ENCODE data around the gene ATG2A. TPM values are rescaled to one million over a fixed set of nuclear protein-coding genes. Genes with fewer than 3 reads are reported as not detected.
A peak's percentile ranks its signal among the peaks of the same experiment; 100 is the strongest.

Gene ATG2A
- total and polyA plus RNA-seq, 9 of the 15 experiments (the other 6 are each of a cell fraction or from before 2014, with no cell fraction given), result 0.25 to 45.9 (median 5.2) TPM

GRCh38 chr11:64903291-64903833 lies 13.6 kb downstream of the ATG2A start:
- no peak for ATAC-seq
- H3K4me2 ChIP-seq (ENCODE audit: insufficient read depth, low read length), result no peak overlapping the region
- ChIA-PET POLR2A (interaction anchor here (0.6 to 1.0 kb wide), 3 partner anchors 8 to 60 kb away, joined by 3 read pairs; no protein-coding TSS in a partner anchor), CTCF (ENCODE audit: low intra/inter-chr PET ratio) (no interaction called here)
- H3K4me1 ChIP-seq (replicated peaks in 1 of 2; ENCODE audit: control insufficient read depth in 2 of 2, insufficient read depth in 2 of 2, low read length in 2 of 2), result peaks cover 0 to 17% of the 10 kb centered on the region in 2 experiments; a peak in 3 of 5 replicates
- H3K4me3 ChIP-seq, result no peak overlapping the region
- no peak for TF ChIP-seq LEF1 (IDR thresholded peaks at IDR 0.05)
- peak; percentile 30; the same call in 1 of the 2 replicates for TF ChIP-seq POLR2G (IDR thresholded peaks at IDR 0.05; ENCODE audit: low read depth, low read length)
- H3K9ac ChIP-seq (ENCODE audit: insufficient read depth in 1 of 2, low read depth in 2 of 2, low read length in 2 of 2), result peak overlapping the region in 1 of 2 experiments; percentile 52; a peak in 1 of 4 replicates
- WGBS (ENCODE audit: insufficient coverage, low coverage, missing lambda C conversion rate), result 97% methylated on average over 20 of the region's 23 CpGs
- H3K27ac ChIP-seq (ENCODE audit: extremely low read depth, low read depth, low read length), result no peak overlapping the region
- H2AFZ ChIP-seq (ENCODE audit: low read depth, low read length), result no peak overlapping the region
- H3K9me3 ChIP-seq (replicated peaks; ENCODE audit: control insufficient read depth, insufficient read depth, low read depth, low read length), result no peaks in the 10 kb centered on the region
- DNase-seq (ENCODE audit: extremely low read depth in 1 of 4, low spot score in 3 of 4), result no peak
- peaks cover 81% of the 10 kb centered on the region; the same call in 2 of the 3 replicates for H3K36me3 ChIP-seq (ENCODE audit: control insufficient read depth, insufficient read depth, low read length)
- in situ Hi-C loops (cut with MboI) (no loop called here), intact Hi-C loops (cut with micrococcal nuclease) (no loop called here)
- H3K27me3 ChIP-seq (ENCODE audit: control insufficient read depth in 2 of 2, insufficient read depth in 2 of 2, low read length in 2 of 2), result no peaks in the 10 kb centered on the region
- FAIRE-seq, result no peak
- no peaks in the 10 kb centered on the region for H3K9me1 ChIP-seq (ENCODE audit: control insufficient read depth, insufficient read depth, low read length)
- no peaks in the 10 kb centered on the region for H3K79me2 ChIP-seq (ENCODE audit: control insufficient read depth, insufficient read depth, low read length)
- H4K20me1 ChIP-seq (replicated peaks; ENCODE audit: control insufficient read depth, insufficient read depth, low read length), result no peaks in the 10 kb centered on the region
- BruUV-seq (replicated peaks), result no TSS peak

- no peaks in the 10 kb centered on the region for H3K9me3 ChIP-seq (replicated peaks; ENCODE audit: control insufficient read depth, insufficient read depth, low read depth, low read length)
- in situ Hi-C loops (cut with MboI) (no loop called here), intact Hi-C loops (cut with micrococcal nuclease) (no loop called here)
- no peaks in the 10 kb centered on the region for H3K9me1 ChIP-seq (ENCODE audit: control insufficient read depth, insufficient read depth, low read length)
- peaks cover 0 to 17% of the 10 kb centered on the region in 2 experiments; a peak in 3 of 5 replicates for H3K4me1 ChIP-seq (replicated peaks in 1 of 2; ENCODE audit: control insufficient read depth in 2 of 2, insufficient read depth in 2 of 2, low read length in 2 of 2)
- no peak overlapping the region for H3K4me3 ChIP-seq
- no peak overlapping the region for H3K4me2 ChIP-seq (ENCODE audit: insufficient read depth, low read length)
- TF ChIP-seq POLR2G (IDR thresholded peaks at IDR 0.05; ENCODE audit: low read depth, low read length) (peak; percentile 38; the same call in 1 of the 2 replicates), RBFOX2 (IDR thresholded peaks at IDR 0.05; ENCODE audit: low read depth, low read length) (peak; percentile 9; the same call in 1 of the 2 replicates), MAFK (IDR thresholded peaks at IDR 0.05; ENCODE audit: low read length) (no peak)
- no TSS peak for BruUV-seq (replicated peaks)
- no peaks in the 10 kb centered on the region for H3K79me2 ChIP-seq (ENCODE audit: control insufficient read depth, insufficient read depth, low read length)
- H2AFZ ChIP-seq (ENCODE audit: low read depth, low read length), result no peak overlapping the region
- H3K9ac ChIP-seq (ENCODE audit: insufficient read depth in 1 of 2, low read depth in 2 of 2, low read length in 2 of 2), result peak overlapping the region in 1 of 2 experiments; percentile 45; a peak in 1 of 4 replicates
- WGBS (ENCODE audit: insufficient coverage, low coverage, missing lambda C conversion rate), result 86% methylated on average over 23 of the region's 30 CpGs
- ChIA-PET POLR2A (interaction anchor here (1.0 kb wide), 1 partner anchor 14 kb away, joined by 4 read pairs; no protein-coding TSS in a partner anchor), CTCF (ENCODE audit: low intra/inter-chr PET ratio) (no interaction called here)
- H4K20me1 ChIP-seq (replicated peaks; ENCODE audit: control insufficient read depth, insufficient read depth, low read length), result no peaks in the 10 kb centered on the region
- peaks cover 83% of the 10 kb centered on the region; the same call in 2 of the 3 replicates for H3K36me3 ChIP-seq (ENCODE audit: control insufficient read depth, insufficient read depth, low read length)
- ATAC-seq (no peak), FAIRE-seq (no peak), DNase-seq (ENCODE audit: extremely low read depth in 1 of 4, low spot score in 3 of 4) (peak in 1 of 4 experiments; percentile 21)
- H3K27ac ChIP-seq (ENCODE audit: extremely low read depth, low read depth, low read length), result no peak overlapping the region
- no peaks in the 10 kb centered on the region for H3K27me3 ChIP-seq (ENCODE audit: control insufficient read depth in 2 of 2, insufficient read depth in 2 of 2, low read length in 2 of 2)
These were observed 14.7 kb downstream of the ATG2A start for GRCh38 chr11:64902102-64902900.

All from K562 (cell line).